ENCODE results near the gene BTG2. TPM values are rescaled to one million over a fixed set of nuclear protein-coding genes. Genes with fewer than 3 reads are reported as not detected.

The BTG2 gene
- total RNA-seq: 15.3 and 18.5 TPM in 2 replicates

DNA sequence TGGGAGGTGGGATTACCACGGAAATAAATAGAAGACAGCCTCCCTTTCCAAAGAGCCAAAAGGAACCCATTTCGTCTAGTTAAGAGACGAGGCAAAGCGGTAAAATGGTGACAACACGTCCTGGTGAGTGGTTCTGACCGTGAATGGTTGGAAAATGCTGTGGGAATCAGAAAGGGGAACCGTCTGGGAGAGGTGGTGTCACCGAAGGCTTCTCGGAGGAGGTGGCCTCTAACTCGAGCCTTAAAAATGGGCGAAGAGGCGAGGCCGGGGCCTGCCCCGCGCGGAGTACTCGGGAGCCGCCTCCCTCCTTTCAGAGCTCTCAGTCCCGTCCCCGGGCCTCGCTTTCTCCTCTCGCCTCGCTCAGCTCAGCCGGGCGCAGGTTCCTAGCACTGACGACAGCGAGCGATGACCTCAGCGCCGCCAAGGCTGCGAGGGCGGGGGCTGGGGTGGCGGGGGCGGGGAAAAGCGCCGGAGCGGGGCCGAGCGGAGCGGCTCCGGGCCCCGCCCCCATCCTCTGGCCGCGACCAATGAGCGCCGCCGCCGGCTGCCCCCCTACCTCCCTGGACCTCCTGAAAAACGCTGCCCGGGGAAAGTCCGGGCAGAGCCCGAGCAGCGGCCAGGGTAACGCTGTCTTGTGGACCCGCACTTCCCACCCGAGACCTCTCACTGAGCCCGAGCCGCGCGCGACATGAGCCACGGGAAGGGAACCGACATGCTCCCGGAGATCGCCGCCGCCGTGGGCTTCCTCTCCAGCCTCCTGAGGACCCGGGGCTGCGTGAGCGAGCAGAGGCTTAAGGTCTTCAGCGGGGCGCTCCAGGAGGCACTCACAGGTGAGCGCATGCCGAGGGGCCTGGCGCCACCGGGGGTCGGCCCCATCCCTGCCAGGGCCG lies at the start of gene BTG2:
Gene BTG2, plus strand, starts transcription at position 601 of the 890 bp plus-strand sequence. Its CDS starts 88 bp downstream, at position 689.

DNA sequence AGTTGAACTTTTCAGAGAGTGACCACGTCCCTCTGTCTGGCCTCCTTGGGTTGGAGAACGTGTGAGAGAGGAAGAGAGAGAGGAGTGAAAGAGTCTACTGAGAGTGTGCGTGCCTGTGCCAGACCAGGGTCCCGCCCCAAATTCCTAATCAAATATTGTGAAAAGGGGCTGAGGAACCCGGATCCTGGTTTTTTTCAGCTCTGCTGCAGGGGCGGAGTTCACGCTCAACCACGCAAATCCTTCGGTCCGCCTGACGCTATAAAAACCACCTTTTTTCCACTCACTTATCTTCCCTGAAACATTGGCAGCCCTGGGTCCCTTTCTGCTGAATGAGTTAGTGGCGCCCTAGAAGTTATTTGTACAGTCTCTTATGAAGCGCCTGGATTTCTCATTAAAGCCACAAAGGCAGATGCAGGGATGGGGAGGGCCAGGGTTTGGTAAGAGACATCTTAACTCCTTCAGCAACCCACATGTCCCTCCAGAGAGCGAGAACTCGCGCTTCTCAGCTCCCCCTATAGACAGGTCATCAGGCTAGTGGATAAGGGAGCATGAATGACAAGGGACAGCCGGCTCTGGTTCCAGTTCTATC lies 45.8 kb downstream of the BTG2 start, which contains the start of gene FMOD:
Gene FMOD, minus strand, starts transcription at position 86 of the 589 bp plus-strand sequence. CDS start 2,852 bp downstream, outside the sequence.

Other genes with a start within 250 kb of the BTG2 start
- not detected in 2 replicates for gene MYOG, start 219.5 kb upstream of the BTG2 start, total RNA-seq
- gene ADORA1, start 177.8 kb upstream of the BTG2 start, total RNA-seq: not detected in 2 replicates
- gene MYBPH, start 129.7 kb upstream of the BTG2 start, total RNA-seq: not detected in 2 replicates
- gene CHI3L1, start 118.8 kb upstream of the BTG2 start, total RNA-seq: not detected in 2 replicates
- gene CHIT1, start 75.8 kb upstream of the BTG2 start, total RNA-seq: not detected in 2 replicates
- 4.5 and 13.9 TPM in 2 replicates for gene FMOD, start 45.6 kb downstream of the BTG2 start, total RNA-seq
- under 0.01 TPM in 1 of 2 replicates, not detected in the other for gene PRELP, start 170.3 kb downstream of the BTG2 start, total RNA-seq
- gene OPTC, start 188.6 kb downstream of the BTG2 start, total RNA-seq: not detected in 2 replicates